Mesendoderm (in vitro differentiated cells): ENCODE data around the gene STRN3.
A peak's percentile ranks its signal among the peaks of the same experiment; 100 is the strongest.
"Not testable (repeated sequence)": the region's sequence is repeated elsewhere in the genome, so short reads cannot be mapped to it uniquely, and the experiment has no call there.

ENCODE experiments used
- DNase-seq: peaks from one replicate; pipeline ENCODE4 v3.0.0; 2013
- H2AK5ac ChIP-seq: 2 replicates; pipeline ENCODE4 v1.6.1; 2013; ENCODE audit warnings: low read length, inconsistent platforms
- H2BK120ac ChIP-seq: 2 replicates; pipeline ENCODE4 v1.6.1; 2013; ENCODE audit warnings: low read depth, mild to moderate bottlenecking, low read length, moderate library complexity, mixed read lengths
- H2BK15ac ChIP-seq: replicated peaks from 2 replicates; pipeline ENCODE4 v1.6.1; 2013; ENCODE audit warnings: low read depth, mild to moderate bottlenecking, moderate library complexity
- H2BK5ac ChIP-seq: 2 replicates; pipeline ENCODE4 v1.6.1; 2013; ENCODE audit warnings: low read length, inconsistent platforms
- H3K18ac ChIP-seq: 2 replicates; pipeline ENCODE4 v1.6.1; 2013; ENCODE audit warnings: mild to moderate bottlenecking, low read length, mixed read lengths
- H3K23ac ChIP-seq: one replicate; pipeline ENCODE4 v1.6.1; 2013; ENCODE audit warnings: low read length
- H3K27ac ChIP-seq: 2 replicates; pipeline ENCODE4 v1.5.1; 2013; ENCODE audit warnings: low read depth, mild to moderate bottlenecking, inconsistent platforms, low read length, moderate library complexity
- H3K27me3 ChIP-seq: 2 replicates; pipeline ENCODE4 v1.6.1; 2013; ENCODE audit warnings: low read length, control low read depth, mild to moderate bottlenecking, inconsistent platforms; ENCODE audit not compliant: insufficient read depth, poor library complexity
- H3K36me3 ChIP-seq: 2 replicates; pipeline ENCODE4 v1.6.1; 2013; ENCODE audit warnings: low read length, inconsistent platforms; ENCODE audit not compliant: control insufficient read depth, insufficient read depth
- H3K4ac ChIP-seq: one replicate; pipeline ENCODE4 v1.6.1; 2013; ENCODE audit warnings: low read depth, mild to moderate bottlenecking, low read length, moderate library complexity
- H3K4me1 ChIP-seq: 2 replicates; pipeline ENCODE4 v1.6.1; 2013; ENCODE audit warnings: low read depth, low read length, inconsistent platforms; ENCODE audit not compliant: control insufficient read depth
- H3K4me2 ChIP-seq: 2 replicates; pipeline ENCODE4 v1.6.1; 2013; ENCODE audit warnings: low read length
- H3K4me3 ChIP-seq: 2 replicates; pipeline ENCODE4 v1.5.1; 2013; ENCODE audit warnings: mild to moderate bottlenecking, low read length
- H3K56ac ChIP-seq: one replicate; pipeline ENCODE4 v1.6.1; 2013; ENCODE audit warnings: low read length
- H3K79me1 ChIP-seq: 2 replicates; pipeline ENCODE4 v1.6.1; 2013; ENCODE audit warnings: low read length, inconsistent platforms
- H3K79me2 ChIP-seq: 2 replicates; pipeline ENCODE4 v1.6.1; 2013; ENCODE audit warnings: mild to moderate bottlenecking, low read length; ENCODE audit not compliant: control insufficient read depth, insufficient read depth
- H3K9ac ChIP-seq: 2 replicates; pipeline ENCODE4 v1.6.1; 2013; ENCODE audit warnings: low read length, inconsistent platforms
- H4K5ac ChIP-seq: one replicate; pipeline ENCODE4 v1.6.1; 2013; ENCODE audit warnings: low read length
- H4K8ac ChIP-seq: one replicate; pipeline ENCODE4 v1.6.1; 2013; ENCODE audit warnings: low read depth, mild to moderate bottlenecking, control low read depth, low read length, moderate library complexity
- WGBS: extraction: QIAGEN DNeasy Blood & Tissue Kit; methylation state at CpG from one replicate; pipeline ENCODE4 v1.1.7; 2013; ENCODE audit warnings: low lambda C conversion rate, missing lambda C conversion rate; ENCODE audit not compliant: insufficient coverage; ENCODE audit errors: extremely low coverage; 5-methylcytosine and 5-hydroxymethylcytosine counted together

Gene STRN3

DNA sequence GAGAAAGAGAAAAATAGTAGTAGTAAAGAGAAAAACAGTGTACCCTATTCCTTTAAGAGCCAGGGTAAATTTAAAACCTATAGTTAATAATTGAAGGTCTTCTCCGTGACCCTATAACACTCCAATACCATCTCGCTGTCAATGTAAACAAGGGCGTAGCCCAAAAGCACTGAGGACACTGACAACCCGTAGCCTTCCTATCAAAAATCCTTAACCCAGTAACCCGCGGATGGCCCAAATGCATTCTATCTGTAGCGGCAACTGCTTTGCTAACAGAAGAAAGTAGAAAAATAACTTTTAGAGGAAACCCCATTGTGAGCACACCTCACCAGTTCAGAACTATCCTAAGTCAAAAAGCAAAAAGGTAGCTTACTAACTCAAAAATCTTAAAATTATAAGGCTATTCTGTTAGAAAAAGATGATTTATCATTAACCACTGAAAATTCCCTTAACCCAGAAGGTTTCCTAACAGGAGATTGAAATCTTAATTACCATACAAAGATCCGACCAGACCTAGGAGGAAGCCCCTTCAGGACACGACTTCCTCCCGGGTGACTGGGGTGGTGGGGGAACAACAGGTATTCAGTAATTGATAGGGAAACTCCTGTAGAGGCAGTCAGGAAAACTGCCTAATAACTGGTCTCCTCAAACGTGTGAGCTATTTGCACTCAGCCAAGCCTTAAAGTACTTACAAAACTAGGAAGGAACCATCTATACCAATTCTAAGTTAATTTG is 58.6 kb downstream of the STRN3 start:
- not testable (repeated sequence) for H3K4me2 ChIP-seq, H3K27me3 ChIP-seq, H2BK15ac ChIP-seq, H2BK120ac ChIP-seq, H2BK5ac ChIP-seq, H3K18ac ChIP-seq, H2AK5ac ChIP-seq, H3K4me3 ChIP-seq, H3K23ac ChIP-seq, H3K27ac ChIP-seq, H4K8ac ChIP-seq, H3K36me3 ChIP-seq, H4K5ac ChIP-seq, H3K4ac ChIP-seq, H3K9ac ChIP-seq, H3K56ac ChIP-seq, H3K4me1 ChIP-seq
- WGBS: no CpG with 5 or more reads among the region's 11 CpGs
- peaks cover 15% of the 10 kb centered on the region for H3K79me1 ChIP-seq
- DNase-seq: peak; percentile 60
- peaks cover 66% of the 10 kb centered on the region for H3K79me2 ChIP-seq

GRCh38 chr14:30966415-30967363 is 59.5 kb downstream of the STRN3 start:
- Histone ChIP-seq H3K27me3 (no peaks in the 10 kb centered on the region), H2BK5ac (no peak overlapping the region), H4K8ac (no peak overlapping the region), H3K27ac (no peak overlapping the region), H3K79me1 (peaks cover 13% of the 10 kb centered on the region), H3K4me2 (no peak overlapping the region), H3K23ac (no peak overlapping the region), H3K36me3 (no peaks in the 10 kb centered on the region), H2BK15ac (no peak overlapping the region), H3K4me3 (peak overlapping the region; percentile 7), H3K56ac (no peak overlapping the region), H3K4ac (no peak overlapping the region), H3K9ac (no peak overlapping the region), H4K5ac (no peak overlapping the region), H3K79me2 (peaks cover 65% of the 10 kb centered on the region), H3K18ac (no peak overlapping the region), H2BK120ac (no peak overlapping the region), H2AK5ac (no peak overlapping the region), H3K4me1 (peaks cover 2% of the 10 kb centered on the region)
- no CpG with 5 or more reads among the region's 15 CpGs for WGBS
- peak; percentile 23 for DNase-seq

DNA sequence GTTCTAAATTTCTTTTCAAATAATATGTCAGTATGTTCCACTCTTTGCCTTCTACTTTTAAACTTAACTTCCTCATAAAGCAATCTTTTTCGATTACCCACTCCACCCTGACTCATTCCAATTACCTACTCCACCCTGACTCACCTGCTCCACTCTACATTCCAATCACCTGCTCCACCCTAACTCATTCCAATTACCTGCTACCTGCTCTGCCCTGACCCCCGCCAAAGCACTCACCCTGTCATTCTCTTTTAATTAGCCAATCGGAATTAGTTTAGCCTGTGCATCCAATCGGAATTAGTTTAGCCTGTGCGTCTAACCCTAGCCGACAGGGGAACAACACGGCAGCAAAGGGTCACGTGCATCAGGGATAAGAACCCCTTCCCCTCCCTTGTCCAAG is 60.3 kb downstream of the STRN3 start:
- H3K4me1 ChIP-seq, H3K27ac ChIP-seq, H3K27me3 ChIP-seq, H3K56ac ChIP-seq, H3K36me3 ChIP-seq, DNase-seq, H3K4ac ChIP-seq, H2BK5ac ChIP-seq, H3K4me3 ChIP-seq, H3K9ac ChIP-seq, H3K23ac ChIP-seq, H4K5ac ChIP-seq, H2BK120ac ChIP-seq, H4K8ac ChIP-seq, H2BK15ac ChIP-seq, H3K4me2 ChIP-seq, H3K18ac ChIP-seq, H2AK5ac ChIP-seq: not testable (repeated sequence)
- Histone ChIP-seq H3K79me2 (peaks cover 60% of the 10 kb centered on the region), H3K79me1 (peaks cover 12% of the 10 kb centered on the region)
- no CpG with 5 or more reads among the region's 8 CpGs for WGBS

GRCh38 chr14:30962537-30962936 is 63.6 kb downstream of the STRN3 start:
- no CpG with 5 or more reads among the region's 2 CpGs for WGBS
- H3K4me2 ChIP-seq, H3K18ac ChIP-seq, H3K23ac ChIP-seq, H4K8ac ChIP-seq, H3K4me1 ChIP-seq, H3K36me3 ChIP-seq, H3K27me3 ChIP-seq, H4K5ac ChIP-seq, H3K27ac ChIP-seq, H3K4ac ChIP-seq, H2BK15ac ChIP-seq, H3K9ac ChIP-seq, H3K4me3 ChIP-seq, DNase-seq, H2BK120ac ChIP-seq, H2BK5ac ChIP-seq, H3K56ac ChIP-seq, H2AK5ac ChIP-seq: not testable (repeated sequence)
- peaks cover 63% of the 10 kb centered on the region for H3K79me2 ChIP-seq
- H3K79me1 ChIP-seq: peaks cover 13% of the 10 kb centered on the region

DNA sequence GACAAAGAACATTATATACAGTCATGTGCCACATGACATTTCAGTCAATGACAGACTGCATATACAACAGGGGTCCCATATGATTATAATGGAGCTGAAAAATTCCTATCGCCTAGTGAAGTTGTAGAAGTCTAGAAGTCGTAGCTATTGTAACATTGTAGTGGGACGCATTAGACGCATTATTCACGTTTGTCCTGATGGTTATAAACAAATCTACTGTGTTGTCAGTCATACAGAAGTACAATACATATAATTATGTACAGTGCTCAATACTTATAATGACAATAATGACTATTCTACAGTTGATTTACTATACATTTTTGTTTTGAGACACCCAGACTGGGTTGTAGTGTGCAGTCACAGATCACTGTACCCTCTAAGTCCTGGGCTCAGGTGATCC is 64.8 kb downstream of the STRN3 start:
- peaks cover 10% of the 10 kb centered on the region for H3K79me1 ChIP-seq
- H3K36me3 ChIP-seq: no peaks in the 10 kb centered on the region
- H3K9ac ChIP-seq: no peak overlapping the region
- no peak overlapping the region for H3K4ac ChIP-seq
- no peak for DNase-seq
- H4K5ac ChIP-seq: no peak overlapping the region
- H3K4me2 ChIP-seq: no peak overlapping the region
- H2BK15ac ChIP-seq: no peak overlapping the region
- no peak overlapping the region for H2AK5ac ChIP-seq
- no peak overlapping the region for H2BK120ac ChIP-seq
- H3K27me3 ChIP-seq: no peaks in the 10 kb centered on the region
- no peaks in the 10 kb centered on the region for H3K4me1 ChIP-seq
- no peak overlapping the region for H3K4me3 ChIP-seq
- H3K56ac ChIP-seq: no peak overlapping the region
- H3K23ac ChIP-seq: no peak overlapping the region
- no CpG with 5 or more reads among the region's 5 CpGs for WGBS
- no peak overlapping the region for H3K27ac ChIP-seq
- H3K79me2 ChIP-seq: peaks cover 57% of the 10 kb centered on the region
- H3K18ac ChIP-seq: no peak overlapping the region
- H2BK5ac ChIP-seq: no peak overlapping the region
- no peak overlapping the region for H4K8ac ChIP-seq
